ENCODE results near the gene IRS1. TPM values are rescaled to one million over a fixed set of nuclear protein-coding genes. Genes with fewer than 3 reads are reported as not detected.

Gene IRS1
- polyA plus RNA-seq, 1 of the 3 experiments (the other 2 are of a cell fraction), result 16.5 TPM

GRCh38 chr2:226738821-226739544 is 60.6 kb downstream of the IRS1 start:
- Histone ChIP-seq H3K4me1 (ENCODE audit: control insufficient read depth in 1 of 2, insufficient read depth in 2 of 2, low read depth in 1 of 2, low read length in 1 of 2) (peaks cover 0 to 6% of the 10 kb centered on the region in 2 experiments; a peak in 1 of 4 replicates), H3K79me2 (ENCODE audit: insufficient read depth) (peaks cover 28% of the 10 kb centered on the region), H3K36me3 (replicated peaks in 1 of 2; ENCODE audit: control insufficient read depth in 1 of 2, insufficient read depth in 2 of 2, low read length in 1 of 2) (peaks cover 12 to 17% of the 10 kb centered on the region in 2 experiments), H3F3A (replicated peaks; ENCODE audit: insufficient read depth) (peaks cover 3% of the 10 kb centered on the region), H3K4me2 (no peak overlapping the region), H3K27ac (ENCODE audit: low read depth in 2 of 2, low read length in 1 of 2) (no peak overlapping the region), H3K4me3 (ENCODE audit: low read depth in 2 of 2, low read length in 1 of 2) (no peak overlapping the region), H3K9me3 (no peaks in the 10 kb centered on the region), H3K9ac (no peak overlapping the region), H2AFZ (ENCODE audit: low read depth) (no peak overlapping the region), H3K27me3 (ENCODE audit: insufficient read depth) (no peaks in the 10 kb centered on the region), H3K9me2 (no peaks in the 10 kb centered on the region), H4K20me1 (ENCODE audit: insufficient read depth) (no peaks in the 10 kb centered on the region)
- ChIA-PET POLR2A (no interaction called here), CTCF (interaction anchor here (1.9 kb wide), 1 partner anchor 61 kb away, joined by 5 read pairs; the partner anchor contains the start of gene IRS1)
- no peak for DNase-seq
- 84% methylated on average over 6 of the region's 6 CpGs for WGBS (ENCODE audit: low lambda C conversion rate)
- TF ChIP-seq FOXJ3 (CRISPR knock-in tag; IDR thresholded peaks at IDR 0.05) (no peak), NRF1 (IDR thresholded peaks at IDR 0.05; ENCODE audit: low read depth, low read length) (no peak), CHD2 (IDR thresholded peaks at IDR 0.05; ENCODE audit: low read length, partially characterized antibody) (no peak), RXRA (IDR thresholded peaks at IDR 0.05; ENCODE audit: borderline replicate concordance, low read depth) (no peak), IRF3 (IDR thresholded peaks at IDR 0.05; ENCODE audit: low read depth, low read length) (no peak), POLR2AphosphoS5 (IDR thresholded peaks at IDR 0.05; ENCODE audit: low read depth, low read length) (no peak), TEAD4 (IDR thresholded peaks at IDR 0.05; ENCODE audit: borderline replicate concordance, insufficient read depth) (no peak), FOXM1 (IDR thresholded peaks at IDR 0.05; ENCODE audit: low read depth) (no peak), RCOR1 (IDR thresholded peaks at IDR 0.05; ENCODE audit: low read length) (no peak)
- TF ChIP-seq, protein P1, sequence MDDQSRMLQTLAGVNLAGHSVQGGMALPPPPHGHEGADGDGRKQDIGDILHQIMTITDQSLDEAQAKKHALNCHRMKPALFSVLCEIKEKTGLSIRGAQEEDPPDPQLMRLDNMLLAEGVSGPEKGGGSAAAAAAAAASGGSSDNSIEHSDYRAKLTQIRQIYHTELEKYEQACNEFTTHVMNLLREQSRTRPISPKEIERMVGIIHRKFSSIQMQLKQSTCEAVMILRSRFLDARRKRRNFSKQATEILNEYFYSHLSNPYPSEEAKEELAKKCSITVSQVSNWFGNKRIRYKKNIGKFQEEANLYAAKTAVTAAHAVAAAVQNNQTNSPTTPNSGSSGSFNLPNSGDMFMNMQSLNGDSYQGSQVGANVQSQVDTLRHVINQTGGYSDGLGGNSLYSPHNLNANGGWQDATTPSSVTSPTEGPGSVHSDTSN (IDR thresholded peaks at IDR 0.05), result no peak

GRCh38 chr2:226738191-226738820 is 61.3 kb downstream of the IRS1 start:
- no peak overlapping the region for H3K4me3 ChIP-seq (ENCODE audit: low read depth in 2 of 2, low read length in 1 of 2)
- H3K9ac ChIP-seq, result no peak overlapping the region
- H3K4me1 ChIP-seq (ENCODE audit: control insufficient read depth in 1 of 2, insufficient read depth in 2 of 2, low read depth in 1 of 2, low read length in 1 of 2), result peaks cover 0 to 6% of the 10 kb centered on the region in 2 experiments; a peak in 1 of 4 replicates
- H3K4me2 ChIP-seq, result no peak overlapping the region
- H3K36me3 ChIP-seq (replicated peaks in 1 of 2; ENCODE audit: control insufficient read depth in 1 of 2, insufficient read depth in 2 of 2, low read length in 1 of 2), result peaks cover 12 to 23% of the 10 kb centered on the region in 2 experiments
- H2AFZ ChIP-seq (ENCODE audit: low read depth), result no peak overlapping the region
- no peak for TF ChIP-seq CTCF (IDR thresholded peaks at IDR 0.05)
- TF ChIP-seq, protein P2, sequence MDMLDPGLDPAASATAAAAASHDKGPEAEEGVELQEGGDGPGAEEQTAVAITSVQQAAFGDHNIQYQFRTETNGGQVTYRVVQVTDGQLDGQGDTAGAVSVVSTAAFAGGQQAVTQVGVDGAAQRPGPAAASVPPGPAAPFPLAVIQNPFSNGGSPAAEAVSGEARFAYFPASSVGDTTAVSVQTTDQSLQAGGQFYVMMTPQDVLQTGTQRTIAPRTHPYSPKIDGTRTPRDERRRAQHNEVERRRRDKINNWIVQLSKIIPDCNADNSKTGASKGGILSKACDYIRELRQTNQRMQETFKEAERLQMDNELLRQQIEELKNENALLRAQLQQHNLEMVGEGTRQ (IDR thresholded peaks at IDR 0.05; ENCODE audit: borderline replicate concordance, low read depth, low read length), result no peak
- TF ChIP-seq MXI1 (IDR thresholded peaks at IDR 0.05; ENCODE audit: low read depth, low read length), result no peak
- TF ChIP-seq, protein P3, sequence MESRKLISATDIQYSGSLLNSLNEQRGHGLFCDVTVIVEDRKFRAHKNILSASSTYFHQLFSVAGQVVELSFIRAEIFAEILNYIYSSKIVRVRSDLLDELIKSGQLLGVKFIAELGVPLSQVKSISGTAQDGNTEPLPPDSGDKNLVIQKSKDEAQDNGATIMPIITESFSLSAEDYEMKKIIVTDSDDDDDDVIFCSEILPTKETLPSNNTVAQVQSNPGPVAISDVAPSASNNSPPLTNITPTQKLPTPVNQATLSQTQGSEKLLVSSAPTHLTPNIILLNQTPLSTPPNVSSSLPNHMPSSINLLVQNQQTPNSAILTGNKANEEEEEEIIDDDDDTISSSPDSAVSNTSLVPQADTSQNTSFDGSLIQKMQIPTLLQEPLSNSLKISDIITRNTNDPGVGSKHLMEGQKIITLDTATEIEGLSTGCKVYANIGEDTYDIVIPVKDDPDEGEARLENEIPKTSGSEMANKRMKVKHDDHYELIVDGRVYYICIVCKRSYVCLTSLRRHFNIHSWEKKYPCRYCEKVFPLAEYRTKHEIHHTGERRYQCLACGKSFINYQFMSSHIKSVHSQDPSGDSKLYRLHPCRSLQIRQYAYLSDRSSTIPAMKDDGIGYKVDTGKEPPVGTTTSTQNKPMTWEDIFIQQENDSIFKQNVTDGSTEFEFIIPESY (IDR thresholded peaks at IDR 0.05; ENCODE audit: borderline replicate concordance, low read depth), result no peak
- TF ChIP-seq FOXM1 (IDR thresholded peaks at IDR 0.05; ENCODE audit: low read depth), result no peak
- no peak for TF ChIP-seq SMC3 (IDR thresholded peaks at IDR 0.05; ENCODE audit: low read depth, low read length)
- no peak for TF ChIP-seq NRF1 (IDR thresholded peaks at IDR 0.05; ENCODE audit: low read depth, low read length)
- TF ChIP-seq IRF3 (IDR thresholded peaks at IDR 0.05; ENCODE audit: low read depth, low read length), result no peak
- POLR2A ChIA-PET, result no interaction called here
- no peak for DNase-seq
- H3K27me3 ChIP-seq (ENCODE audit: insufficient read depth), result no peaks in the 10 kb centered on the region
- H3F3A ChIP-seq (replicated peaks; ENCODE audit: insufficient read depth), result peaks cover 3% of the 10 kb centered on the region
- CTCF ChIA-PET, result interaction anchor here (1.9 kb wide), 1 partner anchor 61 kb away, joined by 5 read pairs; the partner anchor contains the start of gene IRS1
- H3K27ac ChIP-seq (ENCODE audit: low read depth in 2 of 2, low read length in 1 of 2), result no peak overlapping the region
- 83% methylated on average over 8 of the region's 8 CpGs for WGBS (ENCODE audit: low lambda C conversion rate)
- H4K20me1 ChIP-seq (ENCODE audit: insufficient read depth), result no peaks in the 10 kb centered on the region
- no peaks in the 10 kb centered on the region for H3K9me2 ChIP-seq
- H3K9me3 ChIP-seq, result no peaks in the 10 kb centered on the region
- H3K79me2 ChIP-seq (ENCODE audit: insufficient read depth), result peaks cover 28% of the 10 kb centered on the region
